PFSK-1 (cell line): Measurements from ENCODE around the gene EMP3.

Experiments used
- FOXP2 ChIP-seq: optimal IDR thresholded peaks from 2 replicates; pipeline ENCODE3; 2011; ENCODE audit warnings: borderline replicate concordance, control low read depth, inconsistent platforms; ENCODE audit not compliant: insufficient read depth; ENCODE audit errors: extremely low read length, extremely low read depth
- POLR2AphosphoS5 ChIP-seq: IDR thresholded peaks from 2 replicates; pipeline ENCODE4 v1.6.1; 2012; ENCODE audit warnings: low read depth, mild to moderate bottlenecking, control low read depth, low read length, moderate library complexity
- REST ChIP-seq, 2 experiments: IDR thresholded peaks; 2 replicates each; pipeline versions ENCODE4 v1.6.1 to v1.8.0; 2011 to 2012; ENCODE audit warnings: low read depth in 2 of 2, low read length in 2 of 2, control low read depth in 1 of 2, inconsistent platforms in 1 of 2, mild to moderate bottlenecking in 1 of 2, moderate library complexity in 1 of 2; ENCODE audit not compliant: insufficient read depth in 1 of 2
- SIN3A ChIP-seq: IDR thresholded peaks from 2 replicates; pipeline ENCODE4 v1.6.1; 2012; ENCODE audit warnings: mild to moderate bottlenecking, low read length, moderate library complexity, borderline replicate concordance; ENCODE audit not compliant: insufficient read depth
- TAF1 ChIP-seq: IDR thresholded peaks from 2 replicates; pipeline ENCODE4 v1.6.1; 2012; ENCODE audit warnings: low read length, control low read depth, borderline replicate concordance; ENCODE audit not compliant: insufficient read depth

- TF ChIP-seq POLR2AphosphoS5 (no peak), REST (IDR thresholded peaks at IDR 0.05; ENCODE audit: insufficient read depth in 1 of 2, low read depth in 2 of 2, low read length in 2 of 2) (no peak), FOXP2 (no peak), TAF1 (no peak), SIN3A (no peak)
These were observed 29.1 kb downstream of the EMP3 start for GRCh38 chr19:48354332-48354992.
